Tibial nerve (tissue), 4 donors: ENCODE measurements around the gene DZIP1. TPM values are rescaled to one million over a fixed set of nuclear protein-coding genes. Genes with fewer than 3 reads are reported as not detected.

ENCODE experiments used
- DNase-seq, 2 donors: peaks; one replicate each; pipeline ENCODE4 v3.0.0-alpha.2; 2019; ENCODE audit warnings: low spot score in 2 of 2
- H3K27ac ChIP-seq, 4 donors: fragments of 200-600 bp; sonication (generic) in 3 of 4; one replicate each; pipeline ENCODE4 v1.5.1; 2017 to 2019; ENCODE audit warnings: mild to moderate bottlenecking in 1 of 4
- H3K27me3 ChIP-seq, 2 donors: fragments of 200-600 bp; sonication (generic) in 1 of 2; one replicate each; pipeline versions ENCODE4 v1.5.1 to v1.6.0; 2017 to 2019
- H3K36me3 ChIP-seq, 3 donors: fragments of 200-600 bp; sonication (generic); one replicate each; pipeline ENCODE4 v1.5.1; 2018 to 2019
- H3K4me1 ChIP-seq, 4 donors: fragments of 200-600 bp; sonication (generic) in 3 of 4; one replicate each; pipeline ENCODE4 v1.5.1; 2017 to 2019
- H3K4me3 ChIP-seq, 4 donors: fragments of 200-600 bp; sonication (generic) in 3 of 4; one replicate each; pipeline ENCODE4 v1.5.1; 2017 to 2019; ENCODE audit warnings: mild to moderate bottlenecking in 1 of 4, moderate library complexity in 1 of 4
- H3K9me3 ChIP-seq, 4 donors: fragments of 200-600 bp; sonication (generic) in 3 of 4; one replicate each; pipeline ENCODE4 v1.5.1; 2017 to 2019
- EP300 ChIP-seq, 2 donors: sonication (generic); formaldehyde crosslinking; IDR thresholded peaks; one replicate each; pipeline ENCODE4 v1.6.1; 2017; ENCODE audit warnings: antibody characterized with exemption in 2 of 2, mild to moderate bottlenecking in 1 of 2
- POLR2A ChIP-seq, 2 donors: fragments of 450-650 bp; IDR thresholded peaks; one replicate each; pipeline ENCODE4 v1.6.1; 2017; ENCODE audit warnings: antibody characterized with exemption in 2 of 2, mild to moderate bottlenecking in 2 of 2, moderate library complexity in 2 of 2
- WGBS, 2 donors: methylation state at CpG; one replicate each; pipeline ENCODE4 v1.1.5; 2018; 5-methylcytosine and 5-hydroxymethylcytosine counted together
- total RNA-seq, 4 donors: library from RNA; depleted of rRNA; stranded (reverse); fragments of >200 nt; gene quantifications; one replicate each; pipeline ENCODE4 v1.1.0, GENCODE V29; 2016
- TF ChIP-seq, protein P1 (sequence below), 5 experiments: fragments of 200-600 bp in 3 of 5; fragments of 450-650 bp in 2 of 5; sonication (generic) in 3 of 5; IDR thresholded peaks; one replicate each; pipeline ENCODE4 v1.5.1; 2016 to 2019; ENCODE audit warnings: antibody characterized with exemption in 5 of 5, mild to moderate bottlenecking in 3 of 5, moderate library complexity in 2 of 5

DZIP1 gene
- total RNA-seq, 4 donors from 2014 or later, result 31.2 to 72.8 (median 36.4) TPM

DNA sequence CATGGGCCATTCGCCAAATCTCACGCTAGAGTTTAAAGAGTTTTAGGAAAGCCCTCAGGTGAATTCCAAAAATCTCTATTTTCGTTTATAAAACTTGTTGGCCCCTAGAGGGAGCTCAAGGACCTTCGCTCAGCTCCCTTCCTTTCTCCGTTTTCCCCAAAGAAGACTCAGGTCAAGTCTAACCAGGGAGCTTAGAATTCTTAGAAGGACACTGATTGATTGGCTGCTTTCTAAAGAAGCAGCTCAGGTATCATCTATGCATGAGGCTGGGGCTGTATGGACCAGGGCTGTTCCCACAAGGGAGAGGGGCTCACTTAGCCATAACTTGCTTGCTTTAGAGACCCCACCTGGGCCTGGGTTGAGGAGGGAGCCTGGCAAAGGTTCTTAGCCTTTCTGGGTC is 20.5 kb downstream of the DZIP1 start:
- no peak for DNase-seq
- H3K36me3 ChIP-seq, result peaks cover 0 to 62% (median 0%) of the 10 kb centered on the region in 3 donors

DNA sequence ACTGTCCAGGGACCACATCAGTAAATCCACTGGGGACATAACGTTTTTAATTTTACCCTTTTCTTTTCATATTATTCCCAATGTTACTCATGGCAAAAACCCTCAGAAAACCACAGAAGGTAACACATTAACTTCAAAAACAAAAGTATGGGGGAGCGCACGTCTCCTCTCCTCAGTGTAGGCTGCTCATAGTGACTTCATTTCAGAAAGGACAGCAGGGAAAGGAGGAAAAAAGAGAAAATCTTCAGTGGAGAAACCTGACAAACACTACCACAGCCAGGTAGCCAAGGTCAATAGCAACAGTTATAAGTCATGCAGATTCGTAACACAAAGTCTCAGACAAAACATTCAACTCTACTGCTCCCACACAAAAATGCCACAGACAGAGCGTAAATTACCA is 21.4 kb downstream of the DZIP1 start:
- no peaks in the 10 kb centered on the region for H3K4me1 ChIP-seq
- no peak for TF ChIP-seq EP300 (IDR thresholded peaks at IDR 0.05)
- TF ChIP-seq POLR2A (IDR thresholded peaks at IDR 0.05), result no peak
- 43 to 49% methylated on average over 5 of the region's 5 CpGs for WGBS, 2 donors
- no peaks in the 10 kb centered on the region for H3K27me3 ChIP-seq
- no peak overlapping the region for H3K4me3 ChIP-seq
- DNase-seq, result no peak
- peaks cover 0 to 61% (median 0%) of the 10 kb centered on the region in 3 donors for H3K36me3 ChIP-seq
- peaks cover 0 to 10% (median 0%) of the 10 kb centered on the region in 4 donors for H3K9me3 ChIP-seq
- no peak overlapping the region for H3K27ac ChIP-seq

More for the DNA sequence above, 20.5 kb downstream of the DZIP1 start:
- Histone ChIP-seq H3K27me3 (no peaks in the 10 kb centered on the region), H3K27ac (no peak overlapping the region), H3K9me3 (peaks cover 0 to 10% (median 0%) of the 10 kb centered on the region in 4 donors), H3K4me3 (no peak overlapping the region), H3K4me1 (no peaks in the 10 kb centered on the region)
- no peak for TF ChIP-seq POLR2A (IDR thresholded peaks at IDR 0.05)
- TF ChIP-seq, protein P1, sequence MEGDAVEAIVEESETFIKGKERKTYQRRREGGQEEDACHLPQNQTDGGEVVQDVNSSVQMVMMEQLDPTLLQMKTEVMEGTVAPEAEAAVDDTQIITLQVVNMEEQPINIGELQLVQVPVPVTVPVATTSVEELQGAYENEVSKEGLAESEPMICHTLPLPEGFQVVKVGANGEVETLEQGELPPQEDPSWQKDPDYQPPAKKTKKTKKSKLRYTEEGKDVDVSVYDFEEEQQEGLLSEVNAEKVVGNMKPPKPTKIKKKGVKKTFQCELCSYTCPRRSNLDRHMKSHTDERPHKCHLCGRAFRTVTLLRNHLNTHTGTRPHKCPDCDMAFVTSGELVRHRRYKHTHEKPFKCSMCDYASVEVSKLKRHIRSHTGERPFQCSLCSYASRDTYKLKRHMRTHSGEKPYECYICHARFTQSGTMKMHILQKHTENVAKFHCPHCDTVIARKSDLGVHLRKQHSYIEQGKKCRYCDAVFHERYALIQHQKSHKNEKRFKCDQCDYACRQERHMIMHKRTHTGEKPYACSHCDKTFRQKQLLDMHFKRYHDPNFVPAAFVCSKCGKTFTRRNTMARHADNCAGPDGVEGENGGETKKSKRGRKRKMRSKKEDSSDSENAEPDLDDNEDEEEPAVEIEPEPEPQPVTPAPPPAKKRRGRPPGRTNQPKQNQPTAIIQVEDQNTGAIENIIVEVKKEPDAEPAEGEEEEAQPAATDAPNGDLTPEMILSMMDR (IDR thresholded peaks at IDR 0.05), result peak; percentile 44 to 65 (median 58)
- no peak for TF ChIP-seq EP300 (IDR thresholded peaks at IDR 0.05)
- WGBS, 2 donors, result 26% methylated on average over 5 of the region's 5 CpGs

DNA sequence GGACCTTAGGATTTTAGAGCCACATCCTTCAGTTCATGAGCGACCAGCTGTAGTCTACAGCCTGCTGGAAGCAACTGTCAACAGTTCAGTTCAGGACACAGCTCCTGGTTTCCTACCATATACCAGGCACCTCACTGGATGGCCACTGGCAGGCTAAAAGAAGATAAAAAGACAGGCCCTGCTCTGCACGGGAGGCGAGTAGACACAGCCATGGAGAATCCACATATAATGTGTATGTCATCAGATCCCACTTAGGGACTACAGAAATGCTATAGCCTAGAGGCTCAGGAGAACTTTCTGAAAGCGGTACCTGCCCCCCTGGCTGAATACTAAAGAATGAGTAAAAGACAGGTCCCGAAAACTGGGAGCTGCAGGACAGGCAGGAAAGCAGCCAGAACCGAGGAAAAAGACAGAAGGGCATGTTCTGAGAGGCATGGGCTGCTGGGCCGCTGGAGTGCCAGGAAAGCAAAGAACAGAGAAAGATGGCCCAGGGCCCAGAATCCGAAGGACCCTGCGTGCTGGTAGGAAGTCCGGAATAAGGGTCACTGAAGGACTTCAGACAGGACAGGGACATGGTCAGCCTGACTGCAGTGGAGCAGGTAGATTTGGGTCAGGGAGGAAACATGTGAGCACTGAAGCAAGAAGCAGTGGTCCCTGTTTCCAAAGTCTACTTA is 23.5 kb downstream of the DZIP1 start:
- H3K9me3 ChIP-seq, result no peaks in the 10 kb centered on the region
- H3K36me3 ChIP-seq, result peaks cover 0 to 57% (median 0%) of the 10 kb centered on the region in 3 donors
- TF ChIP-seq, protein P1 (IDR thresholded peaks at IDR 0.05), result no peak
- no peak for TF ChIP-seq POLR2A (IDR thresholded peaks at IDR 0.05)
- TF ChIP-seq EP300 (IDR thresholded peaks at IDR 0.05), result no peak
- H3K27ac ChIP-seq, result no peak overlapping the region
- WGBS, 2 donors, result 75 to 78% methylated on average over 10 of the region's 10 CpGs
- no peak for DNase-seq
- H3K4me3 ChIP-seq, result no peak overlapping the region
- H3K27me3 ChIP-seq, result no peaks in the 10 kb centered on the region
- H3K4me1 ChIP-seq, result no peaks in the 10 kb centered on the region

DNA sequence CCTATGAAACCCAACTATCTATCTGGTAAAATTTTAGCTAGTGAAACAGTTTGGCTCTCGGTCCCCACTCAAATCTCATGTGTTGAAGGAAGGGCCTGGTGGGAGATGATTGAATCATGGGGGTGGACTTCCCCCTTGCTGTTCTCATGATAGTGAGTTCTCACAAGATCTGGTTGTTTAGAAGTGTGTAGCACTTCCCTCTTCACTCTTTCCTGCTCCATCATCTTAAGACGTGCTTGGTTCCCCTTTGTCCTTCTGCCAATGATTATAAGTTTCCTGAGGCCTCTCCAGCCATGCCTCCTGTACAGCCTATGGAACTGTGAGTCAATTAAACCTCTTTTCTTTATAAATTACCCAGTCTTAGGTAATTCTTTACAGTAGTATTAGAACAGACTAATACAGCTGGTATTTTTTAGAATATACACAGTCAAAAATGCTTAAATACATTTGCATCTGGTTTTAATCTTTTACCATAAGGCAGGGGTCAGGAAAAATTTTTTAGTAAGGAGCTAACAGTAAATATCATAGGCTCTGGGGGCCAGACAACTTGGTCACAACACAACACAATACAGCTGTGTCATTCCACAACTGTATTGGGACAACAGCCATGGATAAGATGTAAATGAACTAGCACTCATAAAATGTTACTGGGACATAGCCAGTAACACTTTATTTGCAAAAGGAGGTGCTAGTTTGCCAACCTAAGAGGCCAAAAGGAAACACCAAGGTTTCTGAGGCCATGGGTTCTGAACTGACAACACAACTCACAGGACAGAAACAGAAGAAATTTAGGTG is 24.3 kb downstream of the DZIP1 start:
- Histone ChIP-seq H3K4me3 (no peak overlapping the region), H3K27ac (no peak overlapping the region), H3K27me3 (no peaks in the 10 kb centered on the region), H3K9me3 (no peaks in the 10 kb centered on the region), H3K4me1 (no peaks in the 10 kb centered on the region), H3K36me3 (peaks cover 0 to 60% (median 0%) of the 10 kb centered on the region in 3 donors)
- WGBS, 2 donors, result 67 to 71% methylated on average over 2 of the region's 2 CpGs
- TF ChIP-seq POLR2A (IDR thresholded peaks at IDR 0.05), result no peak
- no peak for TF ChIP-seq EP300 (IDR thresholded peaks at IDR 0.05)
- TF ChIP-seq, protein P1 (IDR thresholded peaks at IDR 0.05), result no peak
- no peak for DNase-seq

DNA sequence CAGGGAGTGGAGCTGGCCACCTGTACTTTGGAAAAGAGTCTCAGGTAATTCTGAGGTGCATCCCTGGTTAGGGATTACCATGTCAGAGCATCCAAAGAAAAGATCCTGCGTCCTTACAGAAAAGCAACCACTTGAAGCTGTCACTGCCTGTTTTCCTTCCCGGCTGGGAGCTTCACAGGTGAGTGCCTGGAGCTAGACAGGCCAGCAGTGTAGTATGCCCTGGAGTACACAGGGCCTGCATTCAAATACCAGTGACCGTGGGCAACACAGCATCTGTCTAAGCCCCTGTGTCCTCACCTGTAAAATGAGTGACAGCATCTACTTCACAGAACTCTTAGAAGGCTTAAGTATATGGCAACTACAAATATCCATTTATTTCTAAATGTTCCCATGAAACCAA is 29.0 kb downstream of the DZIP1 start:
- Histone ChIP-seq H3K4me1 (no peaks in the 10 kb centered on the region), H3K36me3 (peaks cover 0 to 80% (median 0%) of the 10 kb centered on the region in 3 donors), H3K27ac (no peak overlapping the region), H3K9me3 (no peaks in the 10 kb centered on the region), H3K4me3 (no peak overlapping the region), H3K27me3 (no peaks in the 10 kb centered on the region)
- 82 to 83% methylated on average over 3 of the region's 3 CpGs for WGBS, 2 donors
- no peak for DNase-seq
- no peak for TF ChIP-seq POLR2A (IDR thresholded peaks at IDR 0.05)
- TF ChIP-seq EP300 (IDR thresholded peaks at IDR 0.05), result no peak
- TF ChIP-seq, protein P1 (IDR thresholded peaks at IDR 0.05), result no peak
